Dendritic cell treated with granulocyte-macrophage colony-stimulating factor and Interleukin-4, amounts not matched to agents 40 ng/mL and 50 ng/mL, for 4 days (primary cell): ENCODE measurements around the gene TBC1D8.

Experiments
- H3K27ac Mint-ChIP-seq: one replicate; pipeline ENCODE4 v1.8.0; 2022; ENCODE audit warnings: mild to moderate bottlenecking, mixed read lengths
- H3K27me3 Mint-ChIP-seq: one replicate; pipeline ENCODE4 v1.8.0; 2022; ENCODE audit warnings: mild to moderate bottlenecking, mixed read lengths
- H3K36me3 Mint-ChIP-seq: one replicate; pipeline ENCODE4 v1.8.0; 2022; ENCODE audit warnings: low read depth, mixed read lengths
- H3K4me1 Mint-ChIP-seq: one replicate; pipeline ENCODE4 v1.8.0; 2022; ENCODE audit warnings: low read depth, mixed read lengths
- H3K4me3 Mint-ChIP-seq: one replicate; pipeline ENCODE4 v1.8.0; 2022; ENCODE audit warnings: mild to moderate bottlenecking, moderate library complexity, mixed read lengths
- H3K9me3 Mint-ChIP-seq: one replicate; pipeline ENCODE4 v1.8.0; 2022; ENCODE audit warnings: mixed read lengths
- intact Hi-C: fragments of 100-400 bp; cut with micrococcal nuclease; formaldehyde crosslinking; loops from one replicate; pipeline ENCODE4 v1.15.0; 2022

Gene TBC1D8

DNA sequence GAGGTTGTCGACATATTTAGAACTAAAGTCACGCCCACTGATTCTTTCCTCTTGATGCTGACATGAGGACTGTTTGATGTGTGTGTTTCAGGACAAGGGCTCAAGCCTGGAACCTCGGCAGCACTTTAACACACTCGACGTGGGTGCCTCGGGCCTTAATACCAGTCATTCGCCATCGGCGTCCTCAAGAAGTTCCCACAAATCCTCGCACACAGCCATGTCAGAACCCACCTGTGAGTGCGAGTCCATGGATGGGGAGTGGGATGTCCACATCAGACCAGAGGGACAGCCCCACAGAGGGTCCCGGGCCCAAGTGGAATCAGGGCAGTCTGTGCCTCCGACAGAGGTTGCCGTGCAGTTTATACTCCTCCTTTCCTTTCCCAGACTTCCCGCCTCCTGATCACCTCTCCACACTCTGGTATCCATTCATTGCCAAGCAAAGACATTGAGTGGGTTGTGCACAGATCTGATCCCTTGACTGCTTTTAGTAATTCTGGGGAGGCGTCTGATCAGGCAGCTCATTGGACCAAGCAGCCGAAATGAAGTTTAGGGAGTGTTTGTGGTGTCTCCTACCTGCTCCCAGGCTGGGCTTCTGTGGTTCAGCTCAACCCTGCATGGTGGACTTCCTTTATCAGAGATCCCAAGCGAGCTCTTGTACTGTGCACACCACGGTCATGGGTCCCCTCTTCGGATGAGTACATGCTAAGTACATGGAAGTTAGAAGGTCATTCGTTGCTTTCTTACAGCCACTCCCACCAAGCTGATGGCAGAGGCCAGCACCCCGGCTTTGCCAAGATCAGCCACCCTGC, 176.3 kb downstream of the TBC1D8 start:
- H3K4me1 Mint-ChIP-seq = no peaks in the 10 kb centered on the region
- peaks cover 4% of the 10 kb centered on the region for H3K27me3 Mint-ChIP-seq
- no peak overlapping the region for H3K4me3 Mint-ChIP-seq
- no peak overlapping the region for H3K27ac Mint-ChIP-seq
- intact Hi-C loops = no loop called here
- H3K36me3 Mint-ChIP-seq = no peaks in the 10 kb centered on the region
- no peaks in the 10 kb centered on the region for H3K9me3 Mint-ChIP-seq

DNA sequence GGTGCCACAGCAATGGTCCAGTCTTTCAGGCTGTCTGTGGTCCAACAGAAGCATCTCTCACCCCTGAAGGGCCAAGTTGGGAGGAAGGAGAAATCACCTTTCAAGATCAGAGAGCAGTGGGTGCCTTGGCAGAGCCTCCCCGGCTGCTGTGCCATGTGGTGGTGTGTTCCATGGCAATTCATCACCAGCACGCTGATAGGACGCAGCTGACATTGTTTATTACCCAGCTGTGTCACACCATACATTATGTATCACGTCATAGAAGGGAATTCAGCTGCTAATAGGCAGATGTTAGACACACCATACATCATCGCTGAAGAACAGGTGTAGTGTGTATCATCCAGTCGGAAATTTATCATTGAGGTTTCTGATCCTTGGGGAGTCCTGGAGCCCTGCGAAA, 178.7 kb downstream of the TBC1D8 start:
- H3K36me3 Mint-ChIP-seq = no peaks in the 10 kb centered on the region
- H3K4me1 Mint-ChIP-seq = no peaks in the 10 kb centered on the region
- H3K27me3 Mint-ChIP-seq = peaks cover 8% of the 10 kb centered on the region
- H3K4me3 Mint-ChIP-seq = no peak overlapping the region
- H3K9me3 Mint-ChIP-seq = no peaks in the 10 kb centered on the region
- H3K27ac Mint-ChIP-seq = no peak overlapping the region
- intact Hi-C loops = no loop called here

DNA sequence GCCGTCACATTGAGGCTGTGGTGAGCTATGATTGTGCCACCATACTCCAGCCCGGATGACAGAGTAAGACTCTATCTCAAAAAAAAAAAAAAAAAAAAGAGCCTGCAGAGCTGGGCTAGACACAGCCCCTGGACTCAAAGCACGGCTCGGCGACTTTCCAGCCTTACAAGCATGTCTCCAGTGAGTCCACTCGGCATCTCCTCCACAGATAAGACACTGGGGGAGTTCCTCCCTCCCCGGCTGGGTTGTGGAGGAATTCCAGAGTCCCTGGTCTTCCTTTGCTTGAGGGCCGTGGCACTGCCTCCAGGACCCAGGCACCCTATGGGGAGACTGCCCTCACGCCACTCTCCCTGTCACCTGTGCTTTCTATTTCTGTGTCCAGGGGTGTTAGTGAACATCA, 180.0 kb downstream of the TBC1D8 start:
- Mint-ChIP-seq H3K27ac (no peak overlapping the region), H3K4me3 (no peak overlapping the region), H3K36me3 (no peaks in the 10 kb centered on the region), H3K9me3 (no peaks in the 10 kb centered on the region), H3K27me3 (peaks cover 8% of the 10 kb centered on the region), H3K4me1 (no peaks in the 10 kb centered on the region)
- intact Hi-C loops = no loop called here

DNA sequence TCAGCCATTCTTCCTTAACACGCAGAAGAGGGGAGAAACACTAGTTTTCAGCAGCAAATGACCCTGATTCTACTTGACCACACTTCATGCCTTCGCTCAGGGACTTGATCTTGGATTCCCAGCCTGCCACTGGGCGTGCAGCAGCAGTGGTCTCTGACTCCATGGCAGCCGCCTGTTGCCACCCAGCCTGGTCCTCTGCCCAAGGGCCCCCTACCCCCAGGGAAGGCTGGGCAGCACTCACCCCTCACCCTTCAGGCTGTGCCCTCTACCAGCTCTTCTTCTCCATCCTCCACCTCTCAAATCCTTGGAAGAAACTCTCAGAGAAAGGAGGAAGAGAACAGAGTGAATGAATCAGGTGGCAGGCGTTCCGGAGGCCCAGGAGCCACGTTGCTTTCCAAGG, 181.2 kb downstream of the TBC1D8 start:
- intact Hi-C loops = no loop called here
- no peak overlapping the region for H3K27ac Mint-ChIP-seq
- H3K9me3 Mint-ChIP-seq = no peaks in the 10 kb centered on the region
- H3K36me3 Mint-ChIP-seq = no peaks in the 10 kb centered on the region
- H3K4me1 Mint-ChIP-seq = no peaks in the 10 kb centered on the region
- H3K4me3 Mint-ChIP-seq = no peak overlapping the region
- H3K27me3 Mint-ChIP-seq = peaks cover 8% of the 10 kb centered on the region

DNA sequence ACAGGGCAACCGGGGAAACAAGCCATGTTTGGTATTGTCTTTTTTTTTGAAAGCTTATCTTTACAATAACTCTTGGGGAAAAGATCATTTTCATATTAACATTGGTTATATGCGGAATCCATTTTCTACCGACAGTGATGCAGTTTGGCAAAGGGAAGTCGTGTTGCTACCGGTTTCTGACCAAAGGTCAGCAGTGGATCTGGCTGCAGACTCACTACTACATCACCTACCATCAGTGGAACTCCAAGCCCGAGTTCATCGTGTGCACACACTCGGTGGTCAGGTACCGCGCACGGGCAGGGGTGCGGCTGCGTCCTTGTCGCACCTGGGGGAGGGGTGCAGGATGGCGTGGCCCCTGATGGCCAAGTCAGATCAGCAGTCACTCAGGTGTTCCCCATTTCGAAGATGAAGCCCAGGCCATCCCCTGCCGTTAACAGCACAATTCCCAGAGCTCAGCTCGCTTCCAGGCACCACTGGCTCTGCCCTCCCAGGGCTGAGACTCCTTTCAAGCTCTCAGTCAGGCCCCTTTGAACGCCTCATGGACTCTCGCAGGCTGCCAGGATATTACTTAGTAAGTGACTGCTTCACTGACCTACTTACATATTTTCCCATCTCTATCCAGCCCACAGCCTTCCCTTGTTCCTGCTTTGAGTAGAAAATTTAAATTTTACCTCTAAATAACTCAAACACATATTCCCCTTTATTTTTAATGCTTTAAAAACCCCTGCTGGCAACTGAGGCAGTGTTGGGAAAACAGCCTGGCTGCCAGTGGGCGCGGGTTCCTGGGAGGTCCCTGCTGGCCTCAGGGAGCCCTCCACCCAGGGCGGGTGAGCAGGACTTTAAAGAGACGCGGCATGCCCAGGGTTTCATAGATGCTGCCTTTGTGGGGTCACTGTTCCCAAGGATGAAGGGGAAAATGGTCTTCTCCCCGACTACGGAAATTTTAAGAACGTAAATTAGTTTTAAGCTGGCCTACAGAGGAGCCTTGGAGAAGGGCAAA, 182.7 kb downstream of the TBC1D8 start:
- Mint-ChIP-seq H3K4me1 (no peaks in the 10 kb centered on the region), H3K4me3 (no peak overlapping the region), H3K27ac (no peak overlapping the region), H3K9me3 (no peaks in the 10 kb centered on the region), H3K27me3 (peaks cover 8% of the 10 kb centered on the region), H3K36me3 (no peaks in the 10 kb centered on the region)
- intact Hi-C loops = no loop called here

DNA sequence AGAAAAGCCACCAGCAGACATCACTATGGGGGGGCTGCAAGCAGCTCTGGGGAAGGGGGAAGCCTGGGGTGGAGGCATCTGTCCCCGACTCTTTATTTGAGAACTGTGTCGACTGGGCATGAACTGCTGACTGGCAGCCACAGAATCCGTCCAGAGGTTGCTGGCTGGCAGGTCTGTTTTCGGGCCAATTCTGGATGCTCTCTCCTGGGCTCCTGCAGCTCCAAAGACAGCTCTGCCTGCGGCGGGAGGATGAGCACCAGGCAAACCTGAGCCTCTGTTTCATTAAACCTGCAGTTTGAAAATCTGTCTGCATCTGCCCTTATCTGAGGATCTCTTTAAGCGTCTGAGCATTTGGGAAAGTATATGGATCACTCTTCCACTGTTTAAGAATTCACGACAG, 183.5 kb downstream of the TBC1D8 start:
- H3K27me3 Mint-ChIP-seq = peaks cover 8% of the 10 kb centered on the region
- H3K27ac Mint-ChIP-seq = no peak overlapping the region
- no peaks in the 10 kb centered on the region for H3K9me3 Mint-ChIP-seq
- no peak overlapping the region for H3K4me3 Mint-ChIP-seq
- no peaks in the 10 kb centered on the region for H3K4me1 Mint-ChIP-seq
- no peaks in the 10 kb centered on the region for H3K36me3 Mint-ChIP-seq
- intact Hi-C loops = no loop called here

DNA sequence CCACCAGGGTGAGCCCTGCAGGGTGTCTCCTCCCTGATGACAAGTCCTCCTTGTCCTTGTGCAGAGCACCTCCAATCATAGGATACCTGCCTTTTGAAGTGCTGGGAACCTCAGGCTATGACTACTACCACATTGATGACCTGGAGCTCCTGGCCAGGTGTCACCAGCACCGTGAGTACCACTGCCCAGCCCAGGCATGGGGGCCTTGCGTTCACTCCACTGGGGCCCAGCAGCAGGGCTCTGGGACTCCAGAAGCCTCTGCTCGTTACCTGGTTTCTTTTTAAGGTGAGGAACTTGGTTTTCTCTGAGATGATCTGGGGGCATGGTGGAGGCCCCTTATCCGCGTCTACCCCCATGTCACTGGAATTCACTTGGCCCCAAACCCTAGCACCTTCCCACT, 185.6 kb downstream of the TBC1D8 start:
- H3K27me3 Mint-ChIP-seq = peaks cover 7% of the 10 kb centered on the region
- no peak overlapping the region for H3K27ac Mint-ChIP-seq
- H3K4me3 Mint-ChIP-seq = no peak overlapping the region
- H3K36me3 Mint-ChIP-seq = no peaks in the 10 kb centered on the region
- no peaks in the 10 kb centered on the region for H3K4me1 Mint-ChIP-seq
- intact Hi-C loops = no loop called here
- no peaks in the 10 kb centered on the region for H3K9me3 Mint-ChIP-seq

DNA sequence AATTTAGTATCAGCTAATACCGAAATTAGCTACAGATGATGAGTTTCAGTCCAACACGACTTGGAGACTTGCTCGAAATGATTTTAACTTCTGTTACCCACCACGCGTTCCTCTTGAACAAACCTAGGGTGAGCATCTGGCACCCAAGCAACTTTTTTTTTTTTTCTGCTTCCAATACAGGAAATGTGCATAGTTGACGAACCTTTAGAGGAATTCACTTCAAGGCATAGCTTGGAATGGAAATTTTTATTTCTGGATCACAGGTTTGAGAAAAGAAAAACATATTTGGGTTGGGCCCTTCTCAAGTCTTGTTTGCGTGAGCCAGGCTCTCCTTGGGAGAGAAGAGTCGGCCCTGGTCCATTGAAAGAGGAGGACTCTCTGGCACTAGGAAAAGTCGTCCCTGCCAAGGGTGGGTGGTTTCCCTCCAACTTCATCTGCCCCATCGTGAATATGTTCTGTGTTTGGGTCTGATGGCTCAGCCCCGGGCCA, 186.5 kb downstream of the TBC1D8 start:
- peaks cover 5% of the 10 kb centered on the region for H3K27me3 Mint-ChIP-seq
- no peak overlapping the region for H3K4me3 Mint-ChIP-seq
- H3K4me1 Mint-ChIP-seq = no peaks in the 10 kb centered on the region
- intact Hi-C loops = no loop called here
- H3K36me3 Mint-ChIP-seq = no peaks in the 10 kb centered on the region
- no peaks in the 10 kb centered on the region for H3K9me3 Mint-ChIP-seq
- no peak overlapping the region for H3K27ac Mint-ChIP-seq

DNA sequence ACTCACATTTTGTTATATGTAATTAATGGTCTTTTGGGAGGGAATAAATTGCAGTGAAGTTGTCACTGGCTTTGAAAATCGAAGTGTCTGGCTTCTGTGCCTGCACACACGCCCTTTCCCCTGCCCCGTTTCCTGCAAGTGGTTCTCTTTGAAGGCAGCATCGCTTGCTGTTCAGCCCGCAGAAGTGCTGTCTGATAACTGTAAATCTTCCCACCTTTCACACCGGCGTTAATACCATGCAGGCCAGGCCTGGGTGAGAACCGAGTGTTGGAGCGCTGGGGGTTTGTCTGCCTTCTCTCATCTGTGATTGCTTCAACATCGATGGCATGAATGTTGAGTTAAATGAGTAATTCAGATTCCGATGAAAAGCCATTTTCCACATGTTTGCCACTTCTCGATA, 187.0 kb downstream of the TBC1D8 start:
- peaks cover 6% of the 10 kb centered on the region for H3K27me3 Mint-ChIP-seq
- H3K9me3 Mint-ChIP-seq = no peaks in the 10 kb centered on the region
- H3K4me3 Mint-ChIP-seq = no peak overlapping the region
- H3K36me3 Mint-ChIP-seq = no peaks in the 10 kb centered on the region
- H3K27ac Mint-ChIP-seq = no peak overlapping the region
- intact Hi-C loops = no loop called here
- no peaks in the 10 kb centered on the region for H3K4me1 Mint-ChIP-seq

DNA sequence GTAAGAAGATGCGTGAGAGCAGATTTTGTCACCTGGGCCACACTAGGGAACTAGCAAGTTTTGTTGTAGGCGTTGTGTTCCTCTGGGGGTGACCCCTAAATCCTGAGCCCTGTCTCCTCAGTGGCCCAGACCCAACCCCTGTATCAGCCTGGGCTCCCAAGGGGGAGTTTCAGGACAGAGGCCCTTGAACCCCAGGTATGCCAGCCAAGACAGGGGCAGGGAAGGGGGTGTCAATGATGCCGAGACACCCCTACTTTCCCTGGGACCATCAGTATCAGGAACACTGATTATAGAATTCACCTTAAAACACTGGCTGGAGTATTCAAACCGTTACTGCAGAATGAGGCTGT, 188.2 kb downstream of the TBC1D8 start:
- Mint-ChIP-seq H3K9me3 (no peaks in the 10 kb centered on the region), H3K27ac (no peak overlapping the region), H3K27me3 (peaks cover 7% of the 10 kb centered on the region), H3K4me1 (no peaks in the 10 kb centered on the region), H3K36me3 (no peaks in the 10 kb centered on the region), H3K4me3 (no peak overlapping the region)
- intact Hi-C loops = no loop called here

DNA sequence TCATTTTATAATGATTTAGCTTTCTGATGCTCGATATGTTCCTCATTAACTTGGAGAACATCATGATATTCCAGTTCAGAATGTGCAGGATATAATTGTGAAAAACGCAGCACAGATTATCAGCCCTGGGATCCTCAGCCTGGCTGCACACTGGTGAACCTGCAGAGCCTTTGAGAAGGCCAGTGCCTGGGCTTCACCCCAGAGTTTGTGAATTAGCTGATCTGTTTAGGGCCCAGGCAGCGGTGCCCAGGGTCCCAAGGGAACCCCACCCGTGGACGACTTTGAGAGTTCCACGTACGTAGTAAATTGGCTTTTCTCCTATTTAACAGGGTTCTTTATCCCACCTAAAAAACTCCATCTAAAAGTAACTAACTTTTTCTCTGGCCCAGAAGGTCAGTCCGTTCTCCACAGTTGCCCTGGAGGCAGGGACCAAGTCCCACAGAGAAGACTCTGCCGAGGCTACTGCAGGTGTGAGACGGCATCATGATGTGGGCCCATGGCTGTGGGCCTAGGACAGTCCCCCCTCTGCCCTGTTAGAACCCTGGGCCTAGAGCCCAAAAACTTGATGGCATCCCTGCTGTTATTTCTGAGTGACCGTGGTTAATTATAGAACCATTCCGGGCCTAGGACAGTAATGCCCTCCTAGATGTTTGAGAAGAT, 188.7 kb downstream of the TBC1D8 start:
- Mint-ChIP-seq H3K36me3 (no peaks in the 10 kb centered on the region), H3K27me3 (peaks cover 5% of the 10 kb centered on the region), H3K4me3 (no peak overlapping the region), H3K4me1 (no peaks in the 10 kb centered on the region), H3K9me3 (no peaks in the 10 kb centered on the region), H3K27ac (no peak overlapping the region)
- intact Hi-C loops = no loop called here

DNA sequence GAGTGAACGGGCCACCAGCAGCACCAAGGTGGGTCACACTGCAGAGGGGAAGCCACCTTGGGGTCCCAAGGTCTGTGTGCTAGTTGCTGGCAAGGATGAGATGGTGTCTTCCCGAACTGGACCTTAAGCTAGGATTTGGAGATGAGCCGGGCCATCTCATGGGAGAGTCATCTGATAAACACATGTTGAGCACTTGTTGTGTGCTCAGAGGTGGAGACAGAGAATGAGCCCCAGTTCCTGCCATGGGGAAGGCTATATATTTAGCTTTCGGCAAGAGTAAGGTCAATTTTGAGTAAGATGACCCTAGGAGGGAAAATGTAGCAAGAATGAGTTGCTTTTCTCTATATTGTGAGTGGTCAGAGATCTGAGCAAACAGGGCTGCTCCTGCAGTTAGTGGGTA, 190.5 kb downstream of the TBC1D8 start:
- intact Hi-C loops = no loop called here
- Mint-ChIP-seq H3K4me3 (no peak overlapping the region), H3K27me3 (peaks cover 6% of the 10 kb centered on the region), H3K27ac (no peak overlapping the region), H3K4me1 (no peaks in the 10 kb centered on the region), H3K36me3 (no peaks in the 10 kb centered on the region), H3K9me3 (no peaks in the 10 kb centered on the region)

DNA sequence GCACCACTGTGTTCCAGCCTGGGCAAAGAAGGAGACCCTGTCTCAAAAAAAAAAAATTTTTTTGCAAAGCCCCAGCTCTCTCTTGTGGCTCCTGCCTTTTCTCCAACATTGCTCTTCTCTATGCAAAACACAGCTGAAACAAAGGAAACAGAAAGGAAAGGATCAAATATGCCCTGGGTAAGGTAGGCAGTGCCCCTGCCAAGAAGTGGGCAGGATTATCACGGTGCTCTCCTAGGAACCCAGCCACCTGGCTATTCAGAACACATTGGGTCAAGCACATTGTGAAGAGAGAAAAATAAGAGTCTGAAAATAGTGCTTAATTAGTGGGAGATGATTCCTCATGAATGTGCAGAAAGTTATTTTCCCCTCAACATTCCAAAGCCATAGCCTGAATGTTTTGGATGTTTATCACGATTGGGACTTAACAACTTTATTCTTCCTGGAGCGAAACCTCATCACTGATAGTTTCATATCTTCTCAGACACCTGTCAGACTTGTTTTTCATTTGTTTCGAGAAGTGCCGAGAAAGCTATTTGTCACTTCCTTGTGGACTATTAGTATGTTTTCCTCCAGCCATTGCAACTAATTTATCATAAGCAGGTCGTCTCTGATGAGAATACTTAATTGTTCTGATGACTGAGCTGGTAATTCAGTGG, 191.8 kb downstream of the TBC1D8 start:
- Mint-ChIP-seq H3K27ac (no peak overlapping the region), H3K4me3 (no peak overlapping the region), H3K4me1 (no peaks in the 10 kb centered on the region), H3K9me3 (no peaks in the 10 kb centered on the region), H3K36me3 (no peaks in the 10 kb centered on the region), H3K27me3 (peaks cover 6% of the 10 kb centered on the region)
- intact Hi-C loops = no loop called here
